Measurements from ENCODE around the gene SMCR8. TPM values are rescaled to one million over a fixed set of nuclear protein-coding genes. Genes with fewer than 3 reads are reported as not detected.
"Not testable (repeated sequence)": the region's sequence is repeated elsewhere in the genome, so short reads cannot be mapped to it uniquely, and the experiment has no call there.

The SMCR8 gene
- polyA plus RNA-seq, 1 donor, result 17.9 TPM

- Histone ChIP-seq H3K4me3 (ENCODE audit: low read length) (no peak overlapping the region), H3K4me1 (ENCODE audit: control insufficient read depth, insufficient read depth, low read length) (no peaks in the 10 kb centered on the region), H3K27me3 (ENCODE audit: control insufficient read depth, insufficient read depth, low read length) (no peaks in the 10 kb centered on the region), H3K9me3 (ENCODE audit: control insufficient read depth, low read depth, low read length) (peaks cover 3% of the 10 kb centered on the region), H3K27ac (ENCODE audit: low read length) (no peak overlapping the region), H3K36me3 (ENCODE audit: control insufficient read depth, insufficient read depth, low read length) (peaks cover 79% of the 10 kb centered on the region)
- WGBS (ENCODE audit: insufficient coverage, low lambda C conversion rate), result 100% methylated on average over 2 of the region's 2 CpGs
- no peak for DNase-seq
These were observed 10.9 kb downstream of the SMCR8 start for GRCh38 chr17:18326039-18326438.

- Histone ChIP-seq H3K4me1 (ENCODE audit: control insufficient read depth, insufficient read depth, low read length) (no peaks in the 10 kb centered on the region), H3K27ac (ENCODE audit: low read length) (no peak overlapping the region), H3K4me3 (ENCODE audit: low read length) (no peak overlapping the region), H3K27me3 (ENCODE audit: control insufficient read depth, insufficient read depth, low read length) (no peaks in the 10 kb centered on the region), H3K36me3 (ENCODE audit: control insufficient read depth, insufficient read depth, low read length) (peaks cover 78% of the 10 kb centered on the region), H3K9me3 (ENCODE audit: control insufficient read depth, low read depth, low read length) (peaks cover 3% of the 10 kb centered on the region)
- WGBS (ENCODE audit: insufficient coverage, low lambda C conversion rate), result no CpG with 5 or more reads among the region's 6 CpGs
- DNase-seq, result no peak
These were observed 11.5 kb downstream of the SMCR8 start for GRCh38 chr17:18326572-18326971.

DNA sequence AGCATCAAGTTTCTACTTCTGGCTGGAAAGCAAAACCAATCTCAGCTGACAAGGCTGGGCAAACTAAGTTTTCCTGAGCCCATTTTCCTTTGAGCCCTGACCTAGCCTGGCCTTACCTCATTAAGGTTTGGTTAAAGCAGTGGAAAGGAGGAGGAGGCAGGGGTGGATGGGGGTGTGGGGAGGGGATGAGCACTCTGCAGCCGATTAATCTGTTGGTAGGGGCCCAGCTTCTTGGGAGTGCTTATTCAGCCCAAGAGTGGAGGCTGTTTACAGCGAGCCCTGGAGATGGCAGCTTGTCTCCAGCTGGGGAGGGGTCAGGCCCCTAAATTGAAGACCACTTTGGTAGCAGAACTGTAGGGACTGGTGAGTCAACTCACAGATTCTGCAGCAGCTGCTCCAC is 12.0 kb downstream of the SMCR8 start:
- no CpG with 5 or more reads among the region's 2 CpGs for WGBS (ENCODE audit: insufficient coverage, low lambda C conversion rate)

GRCh38 chr17:18327556-18327955 is 12.5 kb downstream of the SMCR8 start:
- WGBS (ENCODE audit: insufficient coverage, low lambda C conversion rate), result 100% methylated on average over 1 of the region's 10 CpGs
- H3K27ac ChIP-seq (ENCODE audit: low read length), result no peak overlapping the region
- peaks cover 79% of the 10 kb centered on the region for H3K36me3 ChIP-seq (ENCODE audit: control insufficient read depth, insufficient read depth, low read length)

More for the DNA sequence above, 12.0 kb downstream of the SMCR8 start:
- Histone ChIP-seq H3K27ac (ENCODE audit: low read length) (no peak overlapping the region), H3K27me3 (ENCODE audit: control insufficient read depth, insufficient read depth, low read length) (no peaks in the 10 kb centered on the region), H3K4me1 (ENCODE audit: control insufficient read depth, insufficient read depth, low read length) (no peaks in the 10 kb centered on the region), H3K36me3 (ENCODE audit: control insufficient read depth, insufficient read depth, low read length) (peaks cover 79% of the 10 kb centered on the region), H3K9me3 (ENCODE audit: control insufficient read depth, low read depth, low read length) (peaks cover 3% of the 10 kb centered on the region), H3K4me3 (ENCODE audit: low read length) (no peak overlapping the region)
- DNase-seq, result no peak

GRCh38 chr17:18328643-18329204 is 13.6 kb downstream of the SMCR8 start:
- Histone ChIP-seq H3K4me1 (ENCODE audit: control insufficient read depth, insufficient read depth, low read length) (no peaks in the 10 kb centered on the region), H3K4me3 (ENCODE audit: low read length) (no peak overlapping the region), H3K9me3 (ENCODE audit: control insufficient read depth, low read depth, low read length) (peaks cover 3% of the 10 kb centered on the region), H3K27me3 (ENCODE audit: control insufficient read depth, insufficient read depth, low read length) (no peaks in the 10 kb centered on the region), H3K27ac (ENCODE audit: low read length) (no peak overlapping the region), H3K36me3 (ENCODE audit: control insufficient read depth, insufficient read depth, low read length) (peaks cover 73% of the 10 kb centered on the region)
- no CpG with 5 or more reads among the region's 9 CpGs for WGBS (ENCODE audit: insufficient coverage, low lambda C conversion rate)
- DNase-seq, result no peak

More at GRCh38 chr17:18327556-18327955, 12.5 kb downstream of the SMCR8 start:
- Histone ChIP-seq H3K4me3 (ENCODE audit: low read length) (no peak overlapping the region), H3K27me3 (ENCODE audit: control insufficient read depth, insufficient read depth, low read length) (no peaks in the 10 kb centered on the region), H3K4me1 (ENCODE audit: control insufficient read depth, insufficient read depth, low read length) (no peaks in the 10 kb centered on the region), H3K9me3 (ENCODE audit: control insufficient read depth, low read depth, low read length) (peaks cover 3% of the 10 kb centered on the region)
- DNase-seq, result no peak

- Histone ChIP-seq H3K36me3 (ENCODE audit: control insufficient read depth, insufficient read depth, low read length) (peaks cover 56% of the 10 kb centered on the region), H3K27ac (ENCODE audit: low read length) (no peak overlapping the region), H3K4me1 (ENCODE audit: control insufficient read depth, insufficient read depth, low read length) (no peaks in the 10 kb centered on the region), H3K27me3 (ENCODE audit: control insufficient read depth, insufficient read depth, low read length) (no peaks in the 10 kb centered on the region), H3K4me3 (ENCODE audit: low read length) (no peak overlapping the region), H3K9me3 (ENCODE audit: control insufficient read depth, low read depth, low read length) (no peaks in the 10 kb centered on the region)
- no CpG with 5 or more reads among the region's 9 CpGs for WGBS (ENCODE audit: insufficient coverage, low lambda C conversion rate)
- no peak for DNase-seq
These were observed 16.8 kb downstream of the SMCR8 start for GRCh38 chr17:18331879-18332278.

- Histone ChIP-seq H3K9me3 (ENCODE audit: control insufficient read depth, low read depth, low read length) (peaks cover 5% of the 10 kb centered on the region), H3K27ac (ENCODE audit: low read length) (no peak overlapping the region), H3K4me1 (ENCODE audit: control insufficient read depth, insufficient read depth, low read length) (no peaks in the 10 kb centered on the region), H3K27me3 (ENCODE audit: control insufficient read depth, insufficient read depth, low read length) (no peaks in the 10 kb centered on the region), H3K4me3 (ENCODE audit: low read length) (no peak overlapping the region), H3K36me3 (ENCODE audit: control insufficient read depth, insufficient read depth, low read length) (peaks cover 46% of the 10 kb centered on the region)
- 100% methylated on average over 1 of the region's 4 CpGs for whole genome bisulfite sequencing (ENCODE audit: insufficient coverage, low lambda C conversion rate)
- no peak for DNase-seq
These were observed 17.9 kb downstream of the SMCR8 start for GRCh38 chr17:18332909-18333489.

GRCh38 chr17:18338158-18338557 is 23.1 kb downstream of the SMCR8 start:
- not testable (repeated sequence) for H3K27me3 ChIP-seq (ENCODE audit: control insufficient read depth, insufficient read depth, low read length); H3K4me3 ChIP-seq (ENCODE audit: low read length); H3K27ac ChIP-seq (ENCODE audit: low read length); H3K9me3 ChIP-seq (ENCODE audit: control insufficient read depth, low read depth, low read length); DNase-seq; H3K4me1 ChIP-seq (ENCODE audit: control insufficient read depth, insufficient read depth, low read length)
- peaks cover 29% of the 10 kb centered on the region for H3K36me3 ChIP-seq (ENCODE audit: control insufficient read depth, insufficient read depth, low read length)
- no CpG with 5 or more reads among the region's 25 CpGs for WGBS (ENCODE audit: insufficient coverage, low lambda C conversion rate)

DNA sequence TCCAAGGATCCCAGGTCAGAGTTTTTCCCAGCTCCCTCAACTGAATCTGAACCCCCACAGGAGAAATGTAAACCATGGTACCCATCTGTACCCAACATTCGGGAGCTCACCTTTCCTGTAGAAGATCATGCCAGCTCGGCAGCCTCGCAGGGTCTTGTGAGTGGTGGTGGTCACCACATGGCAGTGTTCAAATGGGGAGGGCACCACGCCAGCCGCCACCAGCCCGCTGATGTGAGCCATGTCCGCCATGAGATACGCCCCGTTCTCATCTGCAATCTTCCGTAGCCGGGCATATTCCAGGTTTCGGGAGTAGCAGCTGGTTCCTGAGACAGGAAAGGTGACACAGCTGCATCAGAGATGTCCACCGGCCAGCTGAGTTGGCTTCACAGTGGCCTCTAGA is 24.8 kb downstream of the SMCR8 start:
- H3K9me3 ChIP-seq (ENCODE audit: control insufficient read depth, low read depth, low read length), result peaks cover 9% of the 10 kb centered on the region
- no peak overlapping the region for H3K4me3 ChIP-seq (ENCODE audit: low read length)
- H3K36me3 ChIP-seq (ENCODE audit: control insufficient read depth, insufficient read depth, low read length), result peaks cover 26% of the 10 kb centered on the region
- H3K4me1 ChIP-seq (ENCODE audit: control insufficient read depth, insufficient read depth, low read length), result no peaks in the 10 kb centered on the region
- no peak overlapping the region for H3K27ac ChIP-seq (ENCODE audit: low read length)
- DNase-seq, result no peak
- WGBS (ENCODE audit: insufficient coverage, low lambda C conversion rate), result no CpG with 5 or more reads among the region's 13 CpGs
- H3K27me3 ChIP-seq (ENCODE audit: control insufficient read depth, insufficient read depth, low read length), result no peaks in the 10 kb centered on the region

DNA sequence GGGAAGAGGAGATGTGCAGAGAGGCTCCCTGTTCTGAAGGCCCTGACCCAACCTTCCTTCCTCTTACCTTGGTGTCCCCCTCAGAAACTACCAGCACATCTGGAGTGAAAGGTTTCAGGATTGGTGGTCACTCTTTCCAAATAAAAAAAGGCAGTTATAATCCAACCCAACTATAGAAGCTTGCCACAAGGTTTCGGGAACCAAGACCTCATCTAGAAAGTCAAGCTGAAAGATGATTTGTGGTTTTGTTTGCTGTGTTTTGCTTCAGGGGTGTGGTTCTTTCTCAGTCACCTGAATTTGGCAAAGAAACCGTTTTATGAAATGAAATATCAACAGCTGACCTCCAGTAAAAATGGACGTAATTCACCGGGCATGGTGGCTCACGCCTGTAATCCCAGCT is 28.9 kb downstream of the SMCR8 start:
- no peak overlapping the region for H3K27ac ChIP-seq (ENCODE audit: low read length)
- H3K9me3 ChIP-seq (ENCODE audit: control insufficient read depth, low read depth, low read length), result no peaks in the 10 kb centered on the region
- H3K4me1 ChIP-seq (ENCODE audit: control insufficient read depth, insufficient read depth, low read length), result no peaks in the 10 kb centered on the region
- H3K36me3 ChIP-seq (ENCODE audit: control insufficient read depth, insufficient read depth, low read length), result peaks cover 39% of the 10 kb centered on the region
- WGBS (ENCODE audit: insufficient coverage, low lambda C conversion rate), result 100% methylated on average over 1 of the region's 5 CpGs
- no peak overlapping the region for H3K4me3 ChIP-seq (ENCODE audit: low read length)
- DNase-seq, result no peak
- no peaks in the 10 kb centered on the region for H3K27me3 ChIP-seq (ENCODE audit: control insufficient read depth, insufficient read depth, low read length)

DNA sequence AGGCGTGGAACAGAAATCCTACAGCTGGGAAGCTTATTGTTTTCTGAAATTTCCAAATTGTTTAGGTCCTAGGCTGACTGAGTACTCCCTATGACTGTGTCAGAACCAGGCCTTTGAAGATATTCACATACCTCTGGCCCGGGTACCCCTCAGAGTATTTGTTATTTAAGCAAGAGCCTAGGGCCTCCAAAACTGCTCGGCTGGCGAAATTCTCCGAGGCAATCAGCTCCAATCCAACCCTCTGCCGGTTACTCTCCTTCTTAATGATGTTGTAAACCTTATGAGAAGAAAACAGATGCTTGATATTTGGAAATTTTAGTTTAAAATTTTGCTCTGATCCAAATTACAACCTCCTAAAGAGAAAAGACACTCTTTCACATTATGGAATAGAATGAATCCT is 38.4 kb downstream of the SMCR8 start:
- H3K36me3 ChIP-seq (ENCODE audit: control insufficient read depth, insufficient read depth, low read length), result peaks cover 13% of the 10 kb centered on the region
- 80% methylated on average over 1 of the region's 6 CpGs for WGBS (ENCODE audit: insufficient coverage, low lambda C conversion rate)
- H3K4me3 ChIP-seq (ENCODE audit: low read length), result no peak overlapping the region

More for the DNA sequence above, 38.4 kb downstream of the SMCR8 start:
- H3K4me1 ChIP-seq (ENCODE audit: control insufficient read depth, insufficient read depth, low read length), result no peaks in the 10 kb centered on the region
- no peak overlapping the region for H3K27ac ChIP-seq (ENCODE audit: low read length)
- H3K27me3 ChIP-seq (ENCODE audit: control insufficient read depth, insufficient read depth, low read length), result no peaks in the 10 kb centered on the region
- DNase-seq, result no peak
- H3K9me3 ChIP-seq (ENCODE audit: control insufficient read depth, low read depth, low read length), result no peaks in the 10 kb centered on the region

All from large intestine (tissue), 3 donors.